ENCODE measurements around the gene ETS2. TPM values are rescaled to one million over a fixed set of nuclear protein-coding genes. Genes with fewer than 3 reads are reported as not detected.

ETS2 gene
- total RNA-seq, 1 donor from 2014 or later: 42.2 TPM

GRCh38 chr21:38869946-38870345 is 64.2 kb downstream of the ETS2 start:
- no peak for DNase-seq (ENCODE audit: extremely low spot score, unreplicated experiment)
- H3K27ac Mint-ChIP-seq: no peak overlapping the region

More at GRCh38 chr21:38869946-38870345, 64.2 kb downstream of the ETS2 start:
- H3K27me3 Mint-ChIP-seq: no peaks in the 10 kb centered on the region
- no peak overlapping the region for H3K4me3 Mint-ChIP-seq
- H3K9me3 Mint-ChIP-seq: no peaks in the 10 kb centered on the region
- no peak for TF ChIP-seq CTCF (conservative IDR thresholded peaks at IDR 0.05)
- no peaks in the 10 kb centered on the region for H3K36me3 Mint-ChIP-seq
- H3K4me1 Mint-ChIP-seq (ENCODE audit: unreplicated experiment): peaks cover 5% of the 10 kb centered on the region

Measured in type B pancreatic cell (in vitro differentiated cells).